GM21528 (cell line): ENCODE data around the gene PITPNB.

Experiments used
- ATAC-seq: cut with Tn5 transposase; IDR thresholded peaks from one replicate; pipeline ENCODE4 v1.9.1; 2021; ENCODE audit warnings: mild to moderate bottlenecking, moderate library complexity; ENCODE audit not compliant: unreplicated experiment, low FRiP score

The PITPNB gene

GRCh38 chr22:27809226-27809603 is 109.8 kb downstream of the PITPNB start:
- no peak for ATAC-seq

- ATAC-seq: no peak
These were observed 110.4 kb downstream of the PITPNB start for GRCh38 chr22:27808451-27809225.

GRCh38 chr22:27805841-27806240 is 113.2 kb downstream of the PITPNB start:
- no peak for ATAC-seq

- no peak for ATAC-seq
These were observed 114.4 kb downstream of the PITPNB start for GRCh38 chr22:27804470-27805297.

- no peak for ATAC-seq
These were observed 115.1 kb downstream of the PITPNB start for GRCh38 chr22:27803841-27804415.

GRCh38 chr22:27802346-27803073 is 116.5 kb downstream of the PITPNB start:
- ATAC-seq: no peak
